ENCODE measurements around the gene DGUOK. TPM values are rescaled to one million over a fixed set of nuclear protein-coding genes. Genes with fewer than 3 reads are reported as not detected.

DGUOK gene
- total RNA-seq, 1 donor from 2014 or later, result 70.1 TPM

DNA sequence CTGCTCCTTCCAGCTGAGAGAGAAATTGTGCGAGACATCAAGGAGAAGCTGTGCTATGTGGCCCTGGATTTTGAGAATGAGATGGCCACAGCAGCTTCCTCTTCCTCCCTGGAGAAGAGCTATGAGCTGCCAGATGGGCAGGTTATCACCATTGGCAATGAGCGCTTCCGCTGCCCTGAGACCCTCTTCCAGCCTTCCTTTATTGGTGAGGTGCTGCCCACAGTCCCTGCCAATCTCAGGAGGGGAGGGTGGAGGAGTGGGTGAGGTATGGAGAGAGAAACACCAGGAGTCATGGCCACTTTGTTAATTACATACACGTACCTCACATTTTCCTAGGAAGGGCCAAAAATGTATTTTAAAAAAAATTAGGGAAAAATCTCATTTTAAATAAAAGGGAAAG is 12.0 kb upstream of the DGUOK start:
- no peaks in the 10 kb centered on the region for H3K27me3 Mint-ChIP-seq
- H3K9me3 Mint-ChIP-seq, result no peaks in the 10 kb centered on the region
- POLR2A ChIA-PET, result interaction anchor here (0.6 to 0.7 kb wide), 2 partner anchors 9 to 143 kb away, joined by 3 to 9 read pairs; no protein-coding TSS in a partner anchor
- H3K4me3 Mint-ChIP-seq, result no peak overlapping the region
- intact Hi-C loops (cut with micrococcal nuclease), result no loop called here
- ATAC-seq (ENCODE audit: low read depth), result no peak
- no peak overlapping the region for H3K27ac Mint-ChIP-seq
- TF ChIP-seq, protein P1, sequence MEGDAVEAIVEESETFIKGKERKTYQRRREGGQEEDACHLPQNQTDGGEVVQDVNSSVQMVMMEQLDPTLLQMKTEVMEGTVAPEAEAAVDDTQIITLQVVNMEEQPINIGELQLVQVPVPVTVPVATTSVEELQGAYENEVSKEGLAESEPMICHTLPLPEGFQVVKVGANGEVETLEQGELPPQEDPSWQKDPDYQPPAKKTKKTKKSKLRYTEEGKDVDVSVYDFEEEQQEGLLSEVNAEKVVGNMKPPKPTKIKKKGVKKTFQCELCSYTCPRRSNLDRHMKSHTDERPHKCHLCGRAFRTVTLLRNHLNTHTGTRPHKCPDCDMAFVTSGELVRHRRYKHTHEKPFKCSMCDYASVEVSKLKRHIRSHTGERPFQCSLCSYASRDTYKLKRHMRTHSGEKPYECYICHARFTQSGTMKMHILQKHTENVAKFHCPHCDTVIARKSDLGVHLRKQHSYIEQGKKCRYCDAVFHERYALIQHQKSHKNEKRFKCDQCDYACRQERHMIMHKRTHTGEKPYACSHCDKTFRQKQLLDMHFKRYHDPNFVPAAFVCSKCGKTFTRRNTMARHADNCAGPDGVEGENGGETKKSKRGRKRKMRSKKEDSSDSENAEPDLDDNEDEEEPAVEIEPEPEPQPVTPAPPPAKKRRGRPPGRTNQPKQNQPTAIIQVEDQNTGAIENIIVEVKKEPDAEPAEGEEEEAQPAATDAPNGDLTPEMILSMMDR (IDR thresholded peaks at IDR 0.05), result no peak
- no peak for DNase-seq
- H3K36me3 Mint-ChIP-seq (ENCODE audit: low read depth), result no peaks in the 10 kb centered on the region
- H3K4me1 Mint-ChIP-seq, result no peaks in the 10 kb centered on the region
- CTCF ChIA-PET, result no interaction called here

DNA sequence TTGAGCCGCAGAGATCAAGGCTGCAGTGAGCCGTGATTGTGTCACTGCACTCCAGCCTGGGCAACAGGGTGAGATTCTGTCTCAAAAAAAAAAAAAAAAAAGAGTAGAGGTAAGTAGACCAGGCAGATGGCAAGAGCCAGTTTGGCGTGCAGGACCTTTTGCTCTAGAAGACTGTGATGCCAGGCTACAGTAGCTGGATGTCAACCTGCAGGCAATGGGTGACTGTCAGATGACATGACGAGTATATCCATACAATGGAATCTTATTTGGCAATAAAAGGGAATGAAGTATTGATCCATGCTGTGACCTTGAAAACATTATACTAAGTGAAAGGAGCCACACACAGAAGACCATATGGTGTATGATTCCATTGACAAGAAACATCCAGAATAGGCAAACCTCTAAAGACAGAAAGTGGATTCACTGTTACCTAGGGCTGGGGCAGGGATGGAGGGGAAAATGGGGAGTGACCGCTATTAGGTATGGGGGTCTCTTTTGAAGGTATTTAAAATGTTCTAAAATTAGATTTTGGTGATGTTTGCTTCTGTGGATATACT is 11.2 kb upstream of the DGUOK start:
- POLR2A ChIA-PET, result no interaction called here
- no peak for ATAC-seq (ENCODE audit: low read depth)
- TF ChIP-seq, protein P1 (IDR thresholded peaks at IDR 0.05), result no peak
- Mint-ChIP-seq H3K4me1 (no peaks in the 10 kb centered on the region), H3K4me3 (no peak overlapping the region), H3K36me3 (ENCODE audit: low read depth) (no peaks in the 10 kb centered on the region), H3K27ac (no peak overlapping the region), H3K27me3 (no peaks in the 10 kb centered on the region), H3K9me3 (no peaks in the 10 kb centered on the region)
- intact Hi-C loops (cut with micrococcal nuclease), result no loop called here
- CTCF ChIA-PET, result no interaction called here
- no peak for DNase-seq

DNA sequence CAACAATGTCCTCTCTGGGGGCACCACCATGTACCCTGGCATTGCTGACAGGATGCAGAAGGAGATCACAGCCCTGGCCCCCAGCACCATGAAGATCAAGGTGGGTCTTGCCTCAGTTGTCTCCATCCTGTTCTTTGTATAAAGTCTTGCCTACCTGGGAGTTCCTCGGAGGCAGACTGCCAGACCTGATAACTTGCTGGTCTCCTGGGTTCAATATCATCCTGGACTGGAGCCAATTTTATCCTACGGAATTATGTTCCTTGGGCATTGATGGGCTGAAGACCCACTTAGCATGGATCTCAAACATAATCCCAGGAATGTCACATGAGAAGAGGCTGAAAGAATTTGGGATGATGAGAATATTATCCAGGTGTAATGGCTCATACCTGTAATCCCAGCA is 10.0 kb upstream of the DGUOK start:
- POLR2A ChIA-PET, result no interaction called here
- H3K4me1 Mint-ChIP-seq, result peaks cover 2% of the 10 kb centered on the region
- no peak overlapping the region for H3K27ac Mint-ChIP-seq
- no peak for ATAC-seq (ENCODE audit: low read depth)
- intact Hi-C loops (cut with micrococcal nuclease), result no loop called here
- H3K4me3 Mint-ChIP-seq, result no peak overlapping the region
- H3K36me3 Mint-ChIP-seq (ENCODE audit: low read depth), result no peaks in the 10 kb centered on the region
- DNase-seq, result no peak
- CTCF ChIA-PET, result no interaction called here
- H3K27me3 Mint-ChIP-seq, result no peaks in the 10 kb centered on the region
- H3K9me3 Mint-ChIP-seq, result no peaks in the 10 kb centered on the region
- TF ChIP-seq, protein P1 (IDR thresholded peaks at IDR 0.05), result no peak

DNA sequence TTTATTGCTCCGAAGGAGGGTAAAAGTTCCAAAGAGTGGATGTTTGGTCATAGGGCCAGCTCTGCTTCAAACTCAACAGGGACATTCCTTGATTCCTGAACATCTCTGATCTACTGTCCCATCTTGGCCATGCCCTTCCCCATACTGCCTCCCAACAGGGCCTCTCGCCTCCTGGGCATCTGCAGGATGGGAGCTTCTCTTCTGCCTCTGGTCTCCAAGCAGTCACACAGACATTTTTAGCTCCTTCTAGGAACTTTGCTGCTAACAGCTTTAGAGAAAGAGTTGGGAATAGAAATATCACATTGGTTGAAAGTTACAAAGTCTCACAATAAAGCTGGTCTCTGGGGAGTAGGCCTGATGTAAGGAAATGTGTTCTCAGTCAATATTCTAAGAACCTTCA is 9.4 kb upstream of the DGUOK start:
- no peaks in the 10 kb centered on the region for H3K36me3 Mint-ChIP-seq (ENCODE audit: low read depth)
- no peak overlapping the region for H3K27ac Mint-ChIP-seq
- CTCF ChIA-PET, result no interaction called here
- H3K4me3 Mint-ChIP-seq, result no peak overlapping the region
- intact Hi-C loops (cut with micrococcal nuclease), result no loop called here
- TF ChIP-seq, protein P1 (IDR thresholded peaks at IDR 0.05), result no peak
- H3K4me1 Mint-ChIP-seq, result peaks cover 2% of the 10 kb centered on the region
- H3K9me3 Mint-ChIP-seq, result no peaks in the 10 kb centered on the region
- ATAC-seq (ENCODE audit: low read depth) (no peak), DNase-seq (no peak)
- no peaks in the 10 kb centered on the region for H3K27me3 Mint-ChIP-seq
- POLR2A ChIA-PET, result no interaction called here

DNA sequence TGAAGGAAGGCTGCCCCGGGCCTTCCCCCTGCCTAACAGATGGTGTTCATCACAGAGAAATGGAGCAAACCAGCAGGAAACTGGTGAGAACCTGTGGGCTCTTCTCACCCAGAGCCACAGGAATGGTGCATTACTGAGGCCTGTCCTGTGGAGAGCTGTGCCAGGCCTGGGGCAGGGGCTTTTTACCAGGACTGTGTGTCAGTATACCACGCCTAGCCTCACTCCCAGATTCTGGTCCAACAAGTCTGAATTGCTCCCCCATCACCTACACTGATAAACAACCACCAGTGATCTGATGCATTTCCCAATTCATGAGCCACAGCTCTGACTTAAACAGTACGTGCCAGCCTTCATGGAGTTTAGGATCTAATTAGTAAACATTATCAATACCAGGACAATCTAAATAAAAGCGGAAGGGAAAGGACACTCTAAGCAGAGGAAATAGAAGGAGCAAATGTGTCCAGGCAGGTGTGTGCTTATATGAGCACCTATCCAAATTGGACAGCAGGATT is 8.9 kb upstream of the DGUOK start:
- ChIA-PET POLR2A (no interaction called here), CTCF (no interaction called here)
- TF ChIP-seq, protein P1 (IDR thresholded peaks at IDR 0.05), result no peak
- peaks cover 4% of the 10 kb centered on the region for H3K4me1 Mint-ChIP-seq
- no peak overlapping the region for H3K27ac Mint-ChIP-seq
- intact Hi-C loops (cut with micrococcal nuclease), result no loop called here
- no peaks in the 10 kb centered on the region for H3K27me3 Mint-ChIP-seq
- no peaks in the 10 kb centered on the region for H3K36me3 Mint-ChIP-seq (ENCODE audit: low read depth)
- ATAC-seq (ENCODE audit: low read depth) (no peak), DNase-seq (no peak)
- no peak overlapping the region for H3K4me3 Mint-ChIP-seq
- no peaks in the 10 kb centered on the region for H3K9me3 Mint-ChIP-seq
